ENCODE measurements around the gene NUMA1. TPM values are rescaled to one million over a fixed set of nuclear protein-coding genes. Genes with fewer than 3 reads are reported as not detected.
A peak's percentile ranks its signal among the peaks of the same experiment; 100 is the strongest.

NUMA1 gene
- total RNA-seq, 1 donor from 2014 or later, result 289 TPM

GRCh38 chr11:71977743-71978418 is 102.5 kb downstream of the NUMA1 start:
- intact Hi-C loops (cut with DNase I), result loop anchor here (1.0 to 2.0 kb wide), 2 partner anchors 113 to 166 kb away; no protein-coding TSS in a partner anchor
- Histone ChIP-seq H3K27ac (no peak overlapping the region), H3K4me3 (no peak overlapping the region), H3K27me3 (no peaks in the 10 kb centered on the region), H3K4me1 (no peaks in the 10 kb centered on the region), H3K36me3 (peaks cover 5 to 10% of the 10 kb centered on the region in 2 donors), H3K9me3 (no peaks in the 10 kb centered on the region)
- no peak for DNase-seq (ENCODE audit: low spot score in 2 of 2)
- TF ChIP-seq, protein P1, sequence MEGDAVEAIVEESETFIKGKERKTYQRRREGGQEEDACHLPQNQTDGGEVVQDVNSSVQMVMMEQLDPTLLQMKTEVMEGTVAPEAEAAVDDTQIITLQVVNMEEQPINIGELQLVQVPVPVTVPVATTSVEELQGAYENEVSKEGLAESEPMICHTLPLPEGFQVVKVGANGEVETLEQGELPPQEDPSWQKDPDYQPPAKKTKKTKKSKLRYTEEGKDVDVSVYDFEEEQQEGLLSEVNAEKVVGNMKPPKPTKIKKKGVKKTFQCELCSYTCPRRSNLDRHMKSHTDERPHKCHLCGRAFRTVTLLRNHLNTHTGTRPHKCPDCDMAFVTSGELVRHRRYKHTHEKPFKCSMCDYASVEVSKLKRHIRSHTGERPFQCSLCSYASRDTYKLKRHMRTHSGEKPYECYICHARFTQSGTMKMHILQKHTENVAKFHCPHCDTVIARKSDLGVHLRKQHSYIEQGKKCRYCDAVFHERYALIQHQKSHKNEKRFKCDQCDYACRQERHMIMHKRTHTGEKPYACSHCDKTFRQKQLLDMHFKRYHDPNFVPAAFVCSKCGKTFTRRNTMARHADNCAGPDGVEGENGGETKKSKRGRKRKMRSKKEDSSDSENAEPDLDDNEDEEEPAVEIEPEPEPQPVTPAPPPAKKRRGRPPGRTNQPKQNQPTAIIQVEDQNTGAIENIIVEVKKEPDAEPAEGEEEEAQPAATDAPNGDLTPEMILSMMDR (IDR thresholded peaks at IDR 0.05), result peak; percentile 67 to 75 (median 73)

DNA sequence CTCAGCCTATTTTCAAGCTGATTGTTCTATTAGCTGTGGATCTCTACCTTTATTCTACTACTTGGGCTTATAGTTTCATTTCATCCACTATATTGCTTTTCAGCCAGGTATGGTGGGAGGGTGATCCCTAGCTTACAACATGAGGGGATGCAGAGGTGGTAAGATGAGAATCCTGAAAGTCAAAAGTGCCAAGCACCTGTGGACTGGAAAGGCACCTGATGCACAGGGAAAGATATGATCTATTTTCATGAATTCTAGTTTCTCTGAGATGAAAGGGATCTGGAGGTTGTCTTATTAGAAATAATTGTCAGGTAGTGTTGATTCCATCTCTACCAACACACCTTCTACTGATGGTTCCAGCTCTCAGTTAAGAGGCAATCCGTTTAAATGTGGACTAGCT is 103.3 kb downstream of the NUMA1 start:
- DNase-seq (ENCODE audit: low spot score in 2 of 2), result no peak
- no peak overlapping the region for H3K27ac ChIP-seq
- no peak overlapping the region for H3K4me3 ChIP-seq
- no peaks in the 10 kb centered on the region for H3K9me3 ChIP-seq
- TF ChIP-seq, protein P1 (IDR thresholded peaks at IDR 0.05), result no peak
- no peaks in the 10 kb centered on the region for H3K27me3 ChIP-seq
- peaks cover 5 to 10% of the 10 kb centered on the region in 2 donors for H3K36me3 ChIP-seq
- H3K4me1 ChIP-seq, result no peaks in the 10 kb centered on the region
- intact Hi-C loops (cut with DNase I), result loop anchor here (1.0 to 2.0 kb wide), 2 partner anchors 114 to 167 kb away; no protein-coding TSS in a partner anchor

GRCh38 chr11:71976551-71976950 is 103.8 kb downstream of the NUMA1 start:
- TF ChIP-seq, protein P1 (IDR thresholded peaks at IDR 0.05), result no peak
- intact Hi-C loops (cut with DNase I), result loop anchor here (2.0 kb wide), 1 partner anchor 114 kb away; no protein-coding TSS in a partner anchor
- Histone ChIP-seq H3K4me3 (no peak overlapping the region), H3K9me3 (no peaks in the 10 kb centered on the region), H3K36me3 (peaks cover 5 to 10% of the 10 kb centered on the region in 2 donors), H3K4me1 (no peaks in the 10 kb centered on the region), H3K27ac (no peak overlapping the region), H3K27me3 (no peaks in the 10 kb centered on the region)
- DNase-seq (ENCODE audit: low spot score in 2 of 2), result no peak

- TF ChIP-seq, protein P1 (IDR thresholded peaks at IDR 0.05), result no peak
Observed at GRCh38 chr11:71971680-71972079, 108.7 kb downstream of the NUMA1 start.

DNA sequence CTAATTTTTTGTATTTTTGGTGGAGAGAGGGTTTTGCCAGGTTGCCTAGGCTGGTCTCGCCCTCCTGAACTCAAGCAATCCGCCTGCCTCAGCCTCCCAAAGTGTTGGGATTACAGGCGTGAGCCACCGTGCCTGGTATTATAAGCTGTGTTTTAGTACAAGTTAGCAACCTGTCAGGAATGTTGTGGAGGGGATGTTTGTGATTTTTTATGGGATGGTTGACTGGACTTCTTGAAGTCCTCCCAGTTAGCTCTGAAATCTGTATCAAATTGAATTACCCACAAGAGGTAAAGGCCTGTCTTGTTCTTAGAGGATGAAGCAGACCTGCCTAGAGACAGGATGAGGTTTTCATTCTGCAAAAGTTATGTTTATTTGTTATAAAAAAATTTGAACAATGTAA is 115.7 kb downstream of the NUMA1 start:
- peaks cover 26 to 36% of the 10 kb centered on the region in 2 donors for H3K36me3 ChIP-seq
- no peaks in the 10 kb centered on the region for H3K9me3 ChIP-seq
- H3K27me3 ChIP-seq, result no peaks in the 10 kb centered on the region
- no peak for DNase-seq (ENCODE audit: low spot score in 2 of 2)
- no peak overlapping the region for H3K4me3 ChIP-seq
- H3K4me1 ChIP-seq, result no peaks in the 10 kb centered on the region
- intact Hi-C loops (cut with DNase I), result no loop called here
- H3K27ac ChIP-seq, result no peak overlapping the region
- TF ChIP-seq, protein P1 (IDR thresholded peaks at IDR 0.05), result no peak

More at GRCh38 chr11:71971680-71972079, 108.7 kb downstream of the NUMA1 start:
- intact Hi-C loops (cut with DNase I), result no loop called here
- DNase-seq (ENCODE audit: low spot score in 2 of 2), result no peak
- H3K9me3 ChIP-seq, result no peaks in the 10 kb centered on the region
- H3K4me3 ChIP-seq, result no peak overlapping the region
- H3K27ac ChIP-seq, result no peak overlapping the region
- H3K36me3 ChIP-seq, result peaks cover 14 to 25% of the 10 kb centered on the region in 2 donors
- H3K4me1 ChIP-seq, result no peaks in the 10 kb centered on the region
- no peaks in the 10 kb centered on the region for H3K27me3 ChIP-seq

Measured in ascending aorta (tissue), 2 donors.